DMS79 treated with DMSO at 0.1 percent for 48 hours (cell line): ENCODE data around the gene SELPLG.
A peak's percentile ranks its signal among the peaks of the same experiment; 100 is the strongest.
"Not testable (repeated sequence)": the region's sequence is repeated elsewhere in the genome, so short reads cannot be mapped to it uniquely, and the experiment has no call there.

Experiments used
- DNase-seq: peaks from one replicate; lab custom pipeline; 2025; lab: John Stamatoyannopoulos, UW

Gene SELPLG

DNA sequence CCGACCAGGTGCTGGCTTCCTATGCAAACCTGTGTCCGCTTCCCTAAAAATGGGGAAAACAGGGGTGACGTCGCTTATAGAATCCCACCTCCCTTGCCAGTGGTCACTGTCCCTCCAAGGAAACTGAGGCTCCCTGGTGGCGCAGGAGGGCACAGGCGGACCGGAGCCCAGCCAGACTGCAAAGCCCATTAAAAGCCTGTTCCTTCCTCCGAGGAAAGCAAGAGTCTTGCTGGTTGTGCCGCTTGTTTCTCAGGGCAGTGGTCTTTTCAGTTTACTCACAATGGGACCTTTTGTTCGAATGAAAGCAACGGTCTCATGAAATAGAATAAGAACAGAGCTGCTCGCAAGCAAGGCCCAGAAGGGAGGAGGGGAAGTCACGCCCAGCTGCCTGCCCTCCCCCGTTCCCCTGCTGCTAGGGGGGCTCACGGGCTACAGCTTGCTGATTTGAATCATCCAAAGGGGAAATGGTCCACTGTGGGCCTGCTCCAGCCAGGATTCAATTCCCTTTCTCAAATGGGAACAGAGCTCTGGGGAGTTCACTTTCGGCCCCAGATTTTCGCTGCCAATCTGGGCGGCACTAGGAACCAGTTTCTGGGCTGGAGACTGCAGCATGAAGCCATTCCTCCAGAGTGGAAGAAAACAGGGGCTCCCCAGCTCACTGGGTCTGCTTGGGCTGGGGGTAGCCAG lies 4.6 kb upstream of the SELPLG start:
- no peak for DNase-seq

DNA sequence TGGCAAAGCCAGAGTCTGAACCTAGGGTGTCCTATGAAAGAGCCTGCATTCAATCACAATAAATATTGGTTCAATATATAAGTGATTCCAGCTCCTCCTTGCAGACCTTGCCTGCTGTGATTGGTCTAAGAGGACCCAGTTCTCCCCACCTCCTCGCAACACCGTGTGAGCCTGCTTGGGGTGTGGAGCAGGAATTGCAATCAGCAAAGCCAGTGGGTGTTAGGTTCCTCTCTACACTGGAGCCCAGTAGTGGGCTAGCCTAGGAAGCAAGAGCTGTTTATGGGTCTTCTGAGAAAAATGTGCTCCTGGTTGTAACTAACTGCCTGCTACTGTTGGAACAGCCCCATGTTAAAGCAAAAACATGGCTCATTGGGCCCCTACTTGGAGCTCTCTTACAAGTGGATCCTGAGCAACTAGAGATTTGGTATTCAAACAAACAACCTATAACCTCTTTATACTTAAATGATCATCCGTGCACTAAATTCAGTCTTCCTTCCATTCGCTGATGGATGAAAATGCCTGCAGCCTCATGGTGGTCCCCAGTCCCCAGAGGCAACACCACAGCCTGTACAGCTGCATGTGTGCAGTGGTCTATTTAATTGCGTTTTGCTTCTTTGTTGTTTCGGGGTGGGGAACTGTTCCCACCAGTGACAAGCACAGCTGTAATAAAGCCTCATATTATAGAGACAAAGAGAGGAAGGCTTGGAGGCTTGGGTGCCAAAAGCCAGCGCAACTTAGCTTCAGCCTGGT lies 3.7 kb upstream of the SELPLG start:
- DNase-seq, result no peak

DNA sequence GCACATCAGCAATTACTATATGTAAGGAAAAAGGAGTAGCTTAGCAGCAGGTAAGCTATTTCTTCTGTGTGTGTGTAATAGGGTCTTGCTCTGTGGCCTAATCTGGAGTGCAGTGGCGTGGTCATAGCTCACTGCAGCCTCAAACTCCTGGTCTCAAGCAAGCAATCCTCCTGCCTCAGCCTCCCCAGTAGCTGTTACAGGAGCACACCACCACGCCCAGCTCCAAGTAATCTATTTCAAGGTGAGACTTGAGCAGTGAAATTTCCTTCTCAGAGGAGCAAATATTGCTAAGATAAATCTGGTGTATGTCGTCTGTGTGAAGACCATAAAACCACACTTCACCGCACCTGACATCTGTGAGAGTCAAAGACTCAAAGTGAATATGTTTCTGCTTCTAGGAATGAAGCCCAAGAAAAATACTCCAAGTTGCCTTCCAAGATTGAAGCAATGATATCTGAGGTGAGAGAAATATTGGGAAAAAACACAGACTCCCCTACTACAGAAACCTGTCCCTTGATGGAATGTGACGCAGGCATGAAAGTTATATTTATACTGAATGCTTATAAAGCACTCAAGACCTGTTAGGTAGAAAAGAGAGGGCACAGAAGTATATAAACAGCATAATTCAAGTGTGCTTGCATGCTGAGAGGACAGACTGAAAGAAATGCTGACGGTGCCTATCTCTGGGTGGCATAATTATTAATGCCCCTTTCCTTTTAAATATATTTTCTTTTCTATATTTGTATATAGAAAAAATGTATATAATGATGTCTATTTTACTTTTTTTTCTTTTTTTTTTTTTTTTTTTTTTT lies 2.5 kb upstream of the SELPLG start:
- peak; percentile 69 for DNase-seq

DNA sequence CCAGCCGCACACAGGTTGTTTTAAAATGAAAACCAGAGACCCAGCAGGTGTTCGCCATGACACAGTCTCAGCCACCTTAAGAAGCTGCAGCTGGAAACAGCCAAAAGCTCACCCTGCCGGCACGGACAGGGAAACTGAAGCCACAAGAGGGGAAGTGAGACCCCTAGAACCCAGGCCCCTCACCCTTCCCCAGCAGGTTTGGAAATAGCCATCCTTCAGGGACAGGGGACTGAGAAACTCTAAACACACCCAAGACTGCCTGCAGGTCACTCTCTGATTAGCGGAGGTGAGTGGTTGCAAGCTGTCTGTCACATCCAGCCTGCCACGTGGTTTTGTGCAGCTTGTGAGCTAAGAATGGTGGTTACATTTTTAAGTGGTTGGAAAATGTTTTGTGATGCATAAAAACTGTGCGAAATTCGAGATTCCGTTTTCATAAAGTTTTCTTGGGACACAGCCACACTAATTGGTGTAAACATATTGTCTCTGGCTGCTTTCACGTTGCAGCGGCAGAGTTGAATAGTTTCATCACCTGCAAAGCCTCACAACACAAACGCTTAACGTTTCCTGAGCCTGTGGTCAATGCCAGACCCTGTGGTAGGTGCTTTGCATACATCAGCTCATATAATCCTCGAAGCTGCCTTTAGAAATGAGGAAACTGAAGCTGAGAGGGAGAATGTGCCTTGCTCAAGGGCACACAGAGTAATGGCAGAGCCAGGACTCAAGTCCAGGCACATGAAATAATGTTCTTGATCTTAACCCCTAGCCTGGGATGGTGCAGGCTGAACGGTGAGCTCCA lies 1.7 kb upstream of the SELPLG start:
- DNase-seq, result peak; percentile 40

DNA sequence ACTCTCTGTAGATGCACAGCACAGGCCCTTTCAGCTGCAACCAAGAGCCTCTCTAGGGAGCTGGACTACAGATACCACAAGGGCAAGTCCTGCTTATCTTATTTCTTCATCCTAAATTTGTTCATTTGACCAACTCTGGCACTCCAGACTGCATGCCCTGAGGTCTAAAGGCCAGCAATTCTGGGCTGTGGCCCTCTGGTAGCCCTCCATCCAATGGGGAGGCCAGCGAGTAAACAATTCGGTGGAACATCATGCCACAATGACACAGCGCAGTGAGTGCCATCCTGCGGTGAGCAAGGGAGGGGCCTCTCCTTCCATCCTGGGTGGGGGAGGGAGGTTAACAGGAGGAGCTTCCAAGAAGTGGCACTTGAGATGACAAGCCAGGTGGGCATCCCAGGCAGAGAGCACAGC lies 652 bp upstream of the SELPLG start:
- peak; percentile 72 for DNase-seq

DNA sequence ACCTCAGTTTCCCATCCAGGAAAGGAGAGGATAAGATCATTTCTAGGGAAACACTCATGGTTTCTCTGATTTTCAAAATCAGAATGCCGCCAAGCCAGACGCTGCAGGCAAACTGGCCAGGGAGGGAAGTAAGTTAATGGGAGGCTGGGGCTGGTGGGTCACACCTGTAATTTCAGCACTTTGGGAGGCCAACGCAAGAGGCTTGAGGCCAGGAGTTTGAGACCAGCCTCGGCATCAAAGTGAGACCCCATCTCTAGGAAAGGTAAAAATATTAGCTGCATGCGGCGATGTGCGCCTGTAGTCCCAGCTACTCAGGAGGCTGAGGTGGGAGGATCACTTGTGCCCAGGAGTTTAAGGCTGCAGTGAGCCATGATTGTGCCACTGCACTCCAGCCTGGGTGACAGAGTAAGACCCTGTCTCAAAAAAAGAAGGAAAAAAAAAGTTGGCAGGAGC lies 587 bp downstream of the SELPLG start:
- no peak for DNase-seq

DNA sequence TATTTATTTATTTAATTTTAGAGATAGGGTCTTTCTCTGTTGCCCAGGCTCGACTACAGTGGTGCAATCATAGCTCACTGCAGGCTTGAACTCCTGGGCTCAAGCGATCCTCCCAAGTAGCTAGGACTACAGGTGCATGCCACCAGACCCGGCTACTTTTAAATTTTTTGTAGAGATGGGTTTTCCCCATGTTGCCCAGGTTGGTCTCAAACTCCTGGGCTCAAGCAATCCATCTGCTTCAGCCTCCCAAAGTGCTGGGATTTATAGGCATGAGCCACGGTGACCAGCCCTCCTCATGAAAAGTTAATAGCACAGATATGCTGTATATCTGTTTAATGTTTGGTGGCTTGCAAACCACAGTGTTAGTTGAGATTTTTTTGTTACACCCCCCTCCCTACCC lies 2.4 kb downstream of the SELPLG start:
- not testable (repeated sequence) for DNase-seq

DNA sequence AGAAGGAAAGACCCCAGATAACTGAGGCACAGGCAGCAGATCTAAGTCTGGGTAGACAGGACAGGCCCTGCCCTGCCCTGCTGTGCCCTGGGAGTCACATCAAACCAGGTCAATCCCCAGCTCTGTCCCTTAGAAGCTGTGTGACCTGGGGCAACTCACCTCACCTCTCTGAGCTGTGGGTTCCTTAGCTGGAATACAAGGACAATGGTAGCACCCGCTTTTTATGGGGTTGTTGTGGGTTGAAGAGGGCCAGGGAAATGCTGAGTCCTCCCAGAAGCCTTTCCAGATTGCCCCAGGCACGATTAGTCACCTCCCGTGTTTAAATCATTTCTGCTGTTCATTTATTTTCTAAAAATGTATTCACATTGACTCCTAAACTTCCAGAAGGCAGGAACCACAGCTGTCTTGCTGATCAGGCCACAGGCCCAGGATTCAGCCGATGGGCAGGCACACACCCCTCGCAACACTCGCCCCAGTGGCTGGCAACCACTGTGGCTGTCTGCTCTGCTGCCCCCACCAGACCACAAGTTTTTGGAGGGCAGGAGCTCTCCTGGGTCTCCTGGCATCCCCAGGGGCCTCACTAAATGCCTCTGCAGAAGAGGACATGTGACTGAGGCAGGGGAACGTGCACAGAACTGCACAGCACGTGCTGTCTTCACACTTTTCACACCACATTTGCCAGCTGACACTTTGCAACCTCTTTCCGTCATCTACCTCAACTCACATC lies 3.0 kb downstream of the SELPLG start:
- no peak for DNase-seq

DNA sequence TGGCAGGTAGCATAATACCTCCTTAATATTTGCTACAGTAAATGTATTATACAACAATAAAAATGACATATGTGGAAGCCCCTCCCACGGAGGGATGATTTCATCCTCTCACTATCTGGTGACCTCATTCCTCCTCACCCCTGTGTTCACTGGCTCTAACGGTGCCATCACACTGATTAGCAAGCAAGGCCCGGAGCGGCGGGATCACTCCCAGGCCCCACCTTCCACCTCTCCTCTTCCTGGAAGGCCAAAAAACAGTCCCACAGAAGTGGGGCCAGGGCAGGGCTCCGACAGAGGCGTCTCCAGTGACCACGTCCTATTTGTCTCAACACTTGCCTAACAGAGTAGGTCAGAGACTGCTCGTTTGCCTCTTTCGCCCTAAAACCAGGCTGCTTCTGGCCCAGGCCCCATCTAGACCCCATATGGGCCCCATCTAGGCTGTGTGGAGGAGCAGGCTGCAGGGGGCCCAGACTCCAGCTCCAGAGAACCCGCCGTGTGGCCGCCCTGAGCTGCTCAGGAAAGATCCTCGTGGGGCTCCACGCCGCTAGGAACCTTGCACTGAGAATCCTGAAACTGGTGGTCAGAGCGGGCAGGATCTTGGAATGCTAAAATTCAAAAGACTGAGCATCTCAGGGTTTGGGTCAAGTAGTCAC lies 3.7 kb downstream of the SELPLG start:
- DNase-seq, result no peak

DNA sequence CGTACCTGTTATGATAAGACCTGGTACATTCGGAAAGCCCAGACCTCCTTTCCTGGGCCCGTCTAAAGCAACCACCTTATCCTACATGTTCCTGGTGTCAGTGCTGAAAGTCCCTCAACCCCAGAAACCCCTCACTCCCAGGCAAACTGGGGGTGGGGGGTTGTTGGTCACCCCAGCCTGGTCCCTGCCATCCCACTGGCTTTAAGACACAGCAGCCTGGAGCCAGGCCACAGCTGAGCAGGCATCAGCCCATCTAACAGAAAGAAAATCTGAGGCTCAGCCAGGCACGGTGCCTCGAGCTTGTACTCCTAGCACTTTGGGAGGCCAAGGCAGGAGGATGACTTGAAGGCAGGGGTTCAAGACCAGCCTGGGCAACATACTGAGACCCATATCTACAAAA lies 4.5 kb downstream of the SELPLG start:
- no peak for DNase-seq

DNA sequence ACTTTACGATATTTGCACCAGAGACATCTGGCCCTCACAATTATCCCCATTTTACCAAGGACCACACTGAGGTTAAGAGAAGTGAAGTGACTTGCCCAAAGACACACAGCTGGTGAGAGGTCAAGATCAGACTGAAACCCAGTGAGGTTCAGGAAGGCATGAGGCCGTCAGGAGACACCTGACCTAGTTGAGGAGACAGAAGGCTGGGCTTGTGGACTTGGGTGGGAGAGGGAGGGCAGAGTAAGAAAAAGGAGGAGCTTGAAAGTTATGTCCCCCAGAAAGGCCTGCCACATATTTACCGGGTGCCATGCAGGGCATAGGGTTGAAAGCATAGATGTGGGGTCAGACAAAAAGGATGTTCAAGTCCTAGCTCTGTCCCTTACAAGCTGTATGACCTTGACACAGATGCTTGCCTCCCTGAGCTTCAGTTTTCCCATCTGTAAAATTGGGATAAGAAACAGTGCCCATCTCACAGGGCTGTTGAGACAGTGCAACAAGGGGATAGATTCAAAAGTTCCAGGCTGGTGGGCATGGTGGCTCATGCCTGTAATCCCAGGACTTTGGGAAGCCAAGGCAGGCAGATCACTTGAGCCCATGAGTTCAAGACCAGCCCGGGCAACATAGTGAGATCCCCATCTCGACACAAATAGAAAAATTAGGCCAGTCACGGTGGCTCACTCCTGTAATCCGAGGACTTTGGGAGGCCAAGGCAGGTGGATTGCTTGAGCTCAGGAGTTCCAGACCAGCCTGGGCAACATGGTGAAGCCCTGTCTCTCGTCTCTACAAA lies 6.4 kb downstream of the SELPLG start:
- DNase-seq, result no peak

DNA sequence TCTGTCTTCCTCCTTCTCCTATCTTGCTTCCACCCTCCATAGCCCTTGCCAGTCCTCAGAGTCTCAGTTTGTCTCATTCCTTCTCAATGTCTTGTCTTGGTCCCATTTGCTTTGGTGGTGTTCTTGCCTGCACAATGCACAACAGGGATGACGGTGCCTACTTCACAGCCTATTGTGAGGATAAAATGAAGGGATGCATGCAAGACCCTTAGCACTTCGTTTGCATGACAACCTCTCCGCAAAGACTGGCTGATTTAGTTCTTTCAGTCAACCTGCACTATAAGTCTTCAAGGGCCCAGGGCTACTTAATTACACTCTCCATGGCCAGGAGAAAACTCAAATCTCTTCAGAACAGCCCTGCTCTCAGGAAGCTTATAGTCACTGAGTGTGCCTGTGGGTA lies 8.5 kb downstream of the SELPLG start:
- no peak for DNase-seq

DNA sequence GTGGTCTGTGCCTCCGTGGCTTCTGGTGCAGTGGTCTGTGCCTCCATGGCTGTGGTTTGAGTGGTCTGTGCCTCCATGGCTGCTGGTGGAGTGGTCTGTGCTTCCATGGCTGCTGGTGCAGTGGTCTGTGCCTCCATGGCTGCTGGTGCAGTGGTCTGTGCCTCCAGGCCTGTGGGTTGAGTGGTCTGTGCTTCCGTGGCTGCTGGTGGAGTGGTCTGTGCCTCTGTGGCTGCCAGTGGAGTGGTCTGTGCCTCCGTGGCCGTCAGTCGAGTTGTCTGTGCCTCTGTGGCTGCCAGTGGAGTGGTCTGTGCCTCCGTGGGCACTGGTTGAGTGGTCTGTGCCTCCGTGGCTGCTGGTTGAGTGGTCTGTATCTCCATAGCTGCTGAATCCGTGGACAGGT lies 10.1 kb downstream of the SELPLG start:
- no peak for DNase-seq

DNA sequence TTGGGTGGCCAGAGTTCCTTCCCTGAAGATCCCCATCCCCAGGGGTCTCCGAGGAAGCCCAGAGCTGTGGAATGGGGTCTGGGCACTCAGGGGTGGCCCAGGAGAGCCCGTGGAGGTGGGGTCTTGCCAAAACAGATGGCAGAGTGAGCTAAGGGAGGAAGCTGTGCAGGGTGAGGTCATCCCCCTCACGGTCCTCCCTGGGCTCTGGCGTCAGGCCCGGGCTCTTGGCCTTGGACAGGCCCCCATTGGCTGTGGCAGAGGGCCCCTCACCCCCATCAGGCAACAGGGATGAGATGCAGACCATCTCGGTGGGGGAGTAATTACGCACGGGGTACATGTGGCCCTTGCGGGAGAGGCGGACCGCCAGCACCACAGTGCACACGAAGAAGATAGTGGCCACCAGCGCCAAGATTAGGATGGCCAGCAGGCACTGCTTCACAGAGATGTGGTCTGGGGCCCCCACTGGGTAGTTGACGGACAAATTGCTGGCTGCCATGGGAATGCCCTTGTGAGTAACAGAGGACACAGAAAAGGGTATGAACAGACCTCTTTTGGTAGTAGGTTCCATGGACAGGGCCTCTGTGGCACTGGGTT lies 10.7 kb downstream of the SELPLG start:
- DNase-seq, result no peak

DNA sequence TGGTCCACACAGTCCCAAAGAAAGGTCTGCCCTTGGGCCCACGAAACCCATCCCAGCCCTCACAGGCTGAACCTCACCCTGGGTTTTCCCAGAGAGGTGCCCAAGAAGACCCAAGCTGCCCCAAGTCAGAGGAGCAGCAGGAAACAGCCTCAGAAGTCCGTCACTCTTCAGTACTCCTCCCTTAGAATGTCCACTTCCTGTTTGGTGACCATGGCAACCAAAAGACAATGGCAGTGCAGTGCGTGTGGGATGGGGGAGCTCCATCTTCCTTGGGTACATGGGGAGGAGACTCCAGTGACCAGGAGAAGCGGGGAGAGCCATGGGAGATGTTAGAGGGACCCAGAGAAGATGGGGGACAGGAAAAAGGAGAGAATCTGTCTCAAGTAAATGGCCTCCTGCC lies 11.3 kb downstream of the SELPLG start:
- no peak for DNase-seq

DNA sequence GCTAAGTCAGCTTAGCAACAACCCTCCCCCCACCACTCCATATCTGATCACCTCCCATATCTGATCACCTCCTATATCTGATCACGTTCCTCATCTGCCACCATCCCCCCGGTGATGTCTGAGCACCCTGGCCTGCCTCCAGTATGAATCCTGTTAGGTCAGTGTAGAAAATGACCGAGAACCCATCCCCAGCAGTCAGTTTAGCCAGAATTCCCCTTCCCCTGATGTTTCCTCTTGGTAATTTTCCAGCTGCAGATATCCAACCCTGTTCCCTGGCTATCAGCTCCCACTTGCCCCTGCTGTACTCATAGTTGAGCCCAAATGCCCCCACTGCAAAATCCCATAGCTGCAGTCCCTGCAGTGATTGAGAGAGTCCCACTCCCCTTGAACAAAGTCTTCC lies 12.5 kb downstream of the SELPLG start:
- DNase-seq, result no peak

DNA sequence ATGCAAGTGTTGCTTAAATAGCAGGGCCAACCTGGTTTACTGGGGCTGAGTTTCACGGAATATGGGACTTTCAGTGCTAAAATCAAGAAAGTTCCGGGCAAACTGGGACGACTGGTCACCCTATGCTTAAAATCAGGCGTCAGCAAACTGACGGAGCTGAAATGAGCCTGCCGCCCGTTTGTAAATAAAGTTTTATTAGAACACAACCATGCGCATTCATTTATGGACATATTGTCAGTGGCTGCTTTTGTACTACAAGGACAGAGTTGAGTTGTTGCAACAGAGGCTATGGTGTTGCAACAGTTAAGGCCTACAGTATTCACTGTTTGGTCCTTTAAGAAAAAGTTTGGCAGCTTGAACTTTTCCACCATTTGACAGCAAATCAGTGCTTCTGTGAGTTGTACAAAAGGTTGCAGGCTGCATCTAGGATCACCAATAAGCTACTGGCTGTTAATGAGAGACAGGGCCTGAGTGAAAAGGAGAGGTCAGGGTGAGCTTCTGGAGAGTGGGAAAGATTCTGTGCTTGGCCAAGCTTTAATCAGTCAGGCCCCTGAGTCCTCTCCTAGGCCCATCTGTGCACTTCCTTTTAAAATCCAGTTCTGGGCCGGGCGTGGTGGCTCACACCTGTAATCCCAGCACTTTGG lies 13.3 kb downstream of the SELPLG start:
- DNase-seq, result no peak

DNA sequence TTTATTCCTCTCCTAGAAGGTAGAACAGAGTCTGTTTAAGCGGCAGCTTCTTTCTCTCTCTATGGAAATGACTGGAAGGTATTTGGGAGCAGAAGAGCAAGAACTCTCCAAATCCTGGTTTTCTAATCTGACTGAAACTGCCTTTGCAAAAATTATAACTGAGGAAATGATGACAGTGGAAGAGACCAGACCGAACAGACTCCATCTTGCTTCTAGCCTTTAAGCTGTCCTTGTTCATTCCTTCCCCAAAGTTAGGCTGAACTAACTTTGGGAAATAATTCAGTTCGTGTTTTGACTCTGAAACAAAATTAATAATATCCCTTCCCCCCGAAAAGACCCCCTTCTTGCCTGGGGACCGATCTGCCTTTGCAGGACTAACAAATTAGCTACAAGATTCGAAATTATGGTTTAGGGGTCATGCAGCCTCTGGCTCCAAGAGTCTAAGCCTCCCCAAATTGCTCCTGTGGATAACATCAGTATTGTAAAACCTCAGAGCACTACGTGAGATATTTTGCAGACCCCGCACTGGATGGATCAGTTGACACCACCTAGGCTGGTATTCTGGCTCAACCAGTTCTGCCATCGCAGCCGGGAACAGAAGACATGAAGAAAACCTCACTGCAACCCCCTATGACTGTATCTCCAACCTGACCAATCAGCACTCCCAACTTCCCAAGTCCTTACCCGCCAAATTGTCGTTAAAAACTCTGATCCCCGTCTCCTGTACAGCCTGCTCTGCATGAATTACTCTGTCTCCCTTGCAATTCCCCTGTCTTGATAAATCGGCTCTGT lies 14.1 kb downstream of the SELPLG start:
- DNase-seq, result no peak
